K562 (cell line): ENCODE measurements around the gene KRTAP5-5. TPM values are rescaled to one million over a fixed set of nuclear protein-coding genes. Genes with fewer than 3 reads are reported as not detected.

ENCODE experiments used
- ATAC-seq: fragments of 200-7000 bp; cut with Tn5 transposase; 3 replicates; pipeline ENCODE4 v1.9.1; 2020; ENCODE audit warnings: moderate library complexity
- BruUV-seq: library from RNA; stranded (reverse); fragments of 400-500 nt; replicated peaks from 2 replicates; lab custom pipeline; 2021; lab: Mats Ljungman, UMichigan
- CTCF ChIA-PET: fragments of 300-600 bp; formaldehyde crosslinking; extraction: SDS; loops from one replicate; lab custom pipeline; 2021; ENCODE audit warnings: low intra/inter-chr PET ratio; lab: Yijun Ruan, JAX
- POLR2A ChIA-PET: fragments of 300-600, 350-650 bp; sonication (Branson Sonifier 250); formaldehyde crosslinking; extraction: SDS; loops from one replicate; lab custom pipeline; 2021; ENCODE audit warnings: antibody characterized with exemption, inconsistent platforms; lab: Yijun Ruan, JAX
- DNase-seq, 4 experiments: peaks; one replicate each; pipeline versions ENCODE4 v3.0.0 to v3.0.0-alpha.2; 2011 to 2018; ENCODE audit warnings: low spot score in 3 of 4, mixed read lengths in 3 of 4; ENCODE audit errors: extremely low read depth in 1 of 4
- FAIRE-seq: peaks from 2 replicates; lab custom pipeline; 2011; peaks lifted over from hg19 to GRCh38; lab: Jason Lieb, UNC
- H2AFZ ChIP-seq: 2 replicates; pipeline ENCODE4 v1.6.0; 2011; ENCODE audit warnings: low read depth, low read length, control low read depth, inconsistent platforms
- H3K27ac ChIP-seq: fragments of 200-600 bp; 3 replicates; pipeline ENCODE4 v1.8.0; 2011; ENCODE audit warnings: low read depth, mild to moderate bottlenecking, control low read depth, inconsistent platforms, low read length, moderate library complexity, mixed read lengths; ENCODE audit errors: extremely low read depth
- H3K27me3 ChIP-seq, 2 experiments: fragments of 300-600 bp in 1 of 2; 2 replicates in 1 of 2; 3 replicates in 1 of 2; pipeline versions ENCODE4 v1.6.0 to v1.8.0; 2011; ENCODE audit warnings: inconsistent platforms in 2 of 2, low read length in 2 of 2, mild to moderate bottlenecking in 1 of 2, mixed read lengths in 1 of 2, moderate library complexity in 1 of 2; ENCODE audit not compliant: control insufficient read depth in 2 of 2, insufficient read depth in 2 of 2
- H3K36me3 ChIP-seq: fragments of 300-600 bp; 3 replicates; pipeline ENCODE4 v1.8.0; 2011; ENCODE audit warnings: mild to moderate bottlenecking, low read length, inconsistent platforms; ENCODE audit not compliant: control insufficient read depth, insufficient read depth
- H3K4me1 ChIP-seq, 2 experiments: fragments of 200-600 bp in 1 of 2; replicated peaks in 1 of 2; 2 replicates in 1 of 2; 3 replicates in 1 of 2; pipeline versions ENCODE4 v1.5.1 to v1.8.0; 2011; ENCODE audit warnings: inconsistent platforms in 2 of 2, low read length in 2 of 2, mild to moderate bottlenecking in 1 of 2, mixed read lengths in 1 of 2, moderate library complexity in 1 of 2; ENCODE audit not compliant: control insufficient read depth in 2 of 2, insufficient read depth in 2 of 2
- H3K4me2 ChIP-seq: 2 replicates; pipeline ENCODE4 v1.6.1; 2011; ENCODE audit warnings: low read length, control low read depth, inconsistent platforms, mixed read lengths; ENCODE audit not compliant: insufficient read depth
- H3K4me3 ChIP-seq: fragments of 200-600 bp; sonication (generic), shearing (Covaris generic); 2 replicates; pipeline ENCODE4 v1.5.1; 2016; ENCODE audit warnings: control low read depth, inconsistent platforms
- H3K79me2 ChIP-seq: fragments of 200-600 bp; 3 replicates; pipeline ENCODE4 v1.8.0; 2011; ENCODE audit warnings: low read length, inconsistent platforms; ENCODE audit not compliant: control insufficient read depth, insufficient read depth
- H3K9ac ChIP-seq, 2 experiments: 2 replicates each; pipeline versions ENCODE4 v1.6.0 to v1.6.1; 2011; ENCODE audit warnings: low read depth in 2 of 2, low read length in 2 of 2, control low read depth in 1 of 2, inconsistent platforms in 1 of 2, mild to moderate bottlenecking in 1 of 2, mixed read lengths in 1 of 2; ENCODE audit not compliant: insufficient read depth in 1 of 2
- H3K9me1 ChIP-seq: one replicate; pipeline ENCODE4 v1.6.0; 2011; ENCODE audit warnings: inconsistent platforms, mild to moderate bottlenecking, low read length, moderate library complexity; ENCODE audit not compliant: control insufficient read depth, insufficient read depth
- H3K9me3 ChIP-seq: replicated peaks from 2 replicates; pipeline ENCODE4 v1.5.1; 2011; ENCODE audit warnings: low read depth, low read length, inconsistent platforms; ENCODE audit not compliant: control insufficient read depth, insufficient read depth
- H4K20me1 ChIP-seq: replicated peaks from 2 replicates; pipeline ENCODE4 v1.6.1; 2011; ENCODE audit warnings: low read length, inconsistent platforms, mixed read lengths; ENCODE audit not compliant: control insufficient read depth, insufficient read depth
- BRF2 ChIP-seq: IDR thresholded peaks from 3 replicates; pipeline ENCODE4 v1.6.1; 2011; ENCODE audit warnings: borderline replicate concordance, mild to moderate bottlenecking; ENCODE audit not compliant: insufficient read length, insufficient read depth
- CEBPB ChIP-seq: fragments of 450-650 bp; IDR thresholded peaks from 2 replicates; pipeline ENCODE4 v1.6.1; 2016; ENCODE audit warnings: missing genetic modification characterization, missing compliant biosample characterization
- COPS2 ChIP-seq: fragments of 450-650 bp; conservative IDR thresholded peaks from 2 replicates; pipeline ENCODE4 v1.6.1; 2016; ENCODE audit warnings: mild to moderate bottlenecking, moderate library complexity
- CREB1 ChIP-seq, 2 experiments: sonication (generic) in 1 of 2; formaldehyde crosslinking in 1 of 2; IDR thresholded peaks; 2 replicates each; pipeline versions ENCODE4 v1.6.1 to v1.8.0; 2012 to 2022; ENCODE audit warnings: inconsistent platforms in 1 of 2, mild to moderate bottlenecking in 1 of 2, missing genetic modification reagents in 1 of 2, moderate library complexity in 1 of 2
- ELK3 ChIP-seq: fragments of 450-650 bp; formaldehyde crosslinking; IDR thresholded peaks from 2 replicates; pipeline ENCODE4 v1.4.0; 2020; ENCODE audit warnings: mild to moderate bottlenecking
- ESRRA ChIP-seq: fragments of 450-650 bp; IDR thresholded peaks from 2 replicates; pipeline ENCODE4 v1.6.1; 2014; ENCODE audit warnings: low read depth, mild to moderate bottlenecking, moderate library complexity, borderline replicate concordance
- ETS1 ChIP-seq: conservative IDR thresholded peaks from 2 replicates; pipeline ENCODE4 v1.6.1; 2011; ENCODE audit warnings: low read depth, mild to moderate bottlenecking, low read length; ENCODE audit not compliant: control insufficient read depth
- NEUROD1 ChIP-seq: fragments of 150-350 bp; IDR thresholded peaks from 2 replicates; pipeline ENCODE4 v1.6.1; 2014; ENCODE audit warnings: borderline replicate concordance, low read length, low read depth; ENCODE audit not compliant: partially characterized antibody
- NR2C2 ChIP-seq, 2 experiments: fragments of 200-800 bp in 1 of 2; sonication (Bioruptor generic) in 1 of 2; sonication (generic) in 1 of 2; formaldehyde crosslinking in 1 of 2; IDR thresholded peaks; 2 replicates each; pipeline versions ENCODE4 v1.6.1 to v1.8.0; 2016 to 2022; ENCODE audit warnings: mild to moderate bottlenecking in 1 of 2, missing compliant biosample characterization in 1 of 2, missing genetic modification characterization in 1 of 2, missing genetic modification reagents in 1 of 2
- STAT5B ChIP-seq: fragments of 250-450 bp; sonication (Bioruptor Pico); IDR thresholded peaks from 2 replicates; pipeline ENCODE4 v1.8.0; 2021; ENCODE audit warnings: mild to moderate bottlenecking, inconsistent platforms
- TAF15 ChIP-seq: fragments of 200-400 bp; formaldehyde crosslinking; IDR thresholded peaks from 2 replicates; pipeline ENCODE4 v1.6.1; 2017; ENCODE audit warnings: mild to moderate bottlenecking, low read depth, low read length, moderate library complexity
- TAF9B ChIP-seq: fragments of 450-650 bp; IDR thresholded peaks from 2 replicates; pipeline ENCODE4 v1.6.1; 2018; ENCODE audit warnings: mild to moderate bottlenecking; ENCODE audit not compliant: partially characterized antibody
- TSHZ1 ChIP-seq: fragments of 250-450 bp; sonication (Bioruptor Pico); IDR thresholded peaks from 2 replicates; pipeline ENCODE4 v1.4.0; 2020; ENCODE audit warnings: mild to moderate bottlenecking, moderate library complexity
- ZNF431 ChIP-seq: sonication (generic); formaldehyde crosslinking; IDR thresholded peaks from 2 replicates; pipeline ENCODE4 v1.8.0; 2022; ENCODE audit warnings: mild to moderate bottlenecking, missing genetic modification reagents
- ZNF444 ChIP-seq: fragments of 250-450 bp; sonication (Bioruptor Pico); IDR thresholded peaks from 2 replicates; pipeline ENCODE4 v1.4.0; 2020; ENCODE audit warnings: mild to moderate bottlenecking, moderate library complexity
- ZNF766 ChIP-seq: fragments of 200-800 bp; sonication (Bioruptor generic); conservative IDR thresholded peaks from 2 replicates; pipeline ENCODE4 v1.6.1; 2016; ENCODE audit warnings: missing genetic modification characterization, missing compliant biosample characterization
- WGBS: fragments of 100-300 bp; shearing (Covaris generic); methylation state at CpG from one replicate; pipeline ENCODE4 v1.1.6; 2016; ENCODE audit warnings: low coverage, mixed read lengths; ENCODE audit not compliant: insufficient coverage; ENCODE audit errors: missing lambda C conversion rate; 5-methylcytosine and 5-hydroxymethylcytosine counted together
- in situ Hi-C: fragments of 300-500 bp; cut with MboI; formaldehyde crosslinking; loops from 4 replicates; pipeline ENCODE4 v1.15.0; 2018; ENCODE audit warnings: inconsistent platforms, mixed read lengths
- intact Hi-C: fragments of 100-400 bp; cut with micrococcal nuclease; formaldehyde crosslinking; loops from 2 replicates; pipeline ENCODE4 v1.14.2; 2022
- polyA plus RNA-seq, 8 experiments: library from polyadenylated mRNA; depleted of rRNA in 4 of 8; stranded (reverse) in 5 of 8; unstranded in 3 of 8; fragments of >200 nt; fragmentation: Nextera tagmentation in 2 of 8; fragmentation: Illumina TruSeq in 1 of 8; extraction: Ambion mirVana in 2 of 8; extraction: Trizol in 1 of 8; gene quantifications; 2 replicates each; pipeline versions ENCODE4 v1.2.1 to v1.2.3, GENCODE V29; 2011 to 2014; ENCODE audit warnings: inconsistent platforms in 1 of 8, missing spikeins in 1 of 8
- total RNA-seq, 7 experiments: library from RNA; depleted of rRNA in 6 of 7; stranded (reverse); fragments of >200 nt in 6 of 7; fragmentation: Illumina TruSeq in 2 of 7; extraction: Trizol in 2 of 7; gene quantifications; 2 replicates each; pipeline versions ENCODE4 v1.2.1 to v1.2.3, GENCODE V29; 2011 to 2021; ENCODE audit warnings: low replicate concordance in 1 of 7

Gene KRTAP5-5
- total and polyA plus RNA-seq, 9 of the 15 experiments (the other 6 are each of a cell fraction or from before 2014, with no cell fraction given), result not detected

GRCh38 chr11:1671658-1672057, 42.1 kb downstream of the KRTAP5-5 start:
- FAIRE-seq (no peak), ATAC-seq (no peak), DNase-seq (no peak)
- Histone ChIP-seq H3K79me2 (no peaks in the 10 kb centered on the region), H3K9me3 (no peaks in the 10 kb centered on the region), H3K9ac (no peak overlapping the region), H3K27me3 (peaks cover 45 to 54% of the 10 kb centered on the region in 2 experiments), H3K9me1 (peaks cover 2% of the 10 kb centered on the region), H3K4me1 (no peaks in the 10 kb centered on the region), H3K27ac (no peak overlapping the region), H2AFZ (no peak overlapping the region), H4K20me1 (0 out of 2 replicates have a peak, but pooled peaks cover 9% of the 10 kb centered on the region), H3K4me3 (no peak overlapping the region), H3K4me2 (no peak overlapping the region), H3K36me3 (no peaks in the 10 kb centered on the region)
- ChIA-PET CTCF (no interaction called here), POLR2A (no interaction called here)
- intact Hi-C loops, result no loop called here
- WGBS, result 0% methylated on average over 11 of the region's 11 CpGs
- BruUV-seq, result no TSS peak
- in situ Hi-C loops, result no loop called here
- TF ChIP-seq ZNF444 (no peak), TAF9B (no peak), ZNF431 (no peak), TAF15 (no peak), NEUROD1 (no peak), ELK3 (no peak), BRF2 (no peak), ETS1 (no peak), CEBPB (tag) (no peak), ZNF766 (CRISPR knock-in tag) (no peak), ESRRA (no peak), TSHZ1 (no peak), COPS2 (no peak), CREB1 (IDR thresholded peaks at IDR 0.05) (no peak), CREB1 (CRISPR knock-in tag; IDR thresholded peaks at IDR 0.05) (no peak), NR2C2 (CRISPR knock-in tag; IDR thresholded peaks at IDR 0.05) (no peak), NR2C2 (tag; IDR thresholded peaks at IDR 0.05) (no peak), STAT5B (no peak)
